Femur (tissue), 1 donor: ENCODE measurements around the gene ATPAF1.

Source experiments
- DNase-seq: peaks from one replicate; pipeline ENCODE4 v3.0.0-alpha.2; 2017

The ATPAF1 gene

DNA sequence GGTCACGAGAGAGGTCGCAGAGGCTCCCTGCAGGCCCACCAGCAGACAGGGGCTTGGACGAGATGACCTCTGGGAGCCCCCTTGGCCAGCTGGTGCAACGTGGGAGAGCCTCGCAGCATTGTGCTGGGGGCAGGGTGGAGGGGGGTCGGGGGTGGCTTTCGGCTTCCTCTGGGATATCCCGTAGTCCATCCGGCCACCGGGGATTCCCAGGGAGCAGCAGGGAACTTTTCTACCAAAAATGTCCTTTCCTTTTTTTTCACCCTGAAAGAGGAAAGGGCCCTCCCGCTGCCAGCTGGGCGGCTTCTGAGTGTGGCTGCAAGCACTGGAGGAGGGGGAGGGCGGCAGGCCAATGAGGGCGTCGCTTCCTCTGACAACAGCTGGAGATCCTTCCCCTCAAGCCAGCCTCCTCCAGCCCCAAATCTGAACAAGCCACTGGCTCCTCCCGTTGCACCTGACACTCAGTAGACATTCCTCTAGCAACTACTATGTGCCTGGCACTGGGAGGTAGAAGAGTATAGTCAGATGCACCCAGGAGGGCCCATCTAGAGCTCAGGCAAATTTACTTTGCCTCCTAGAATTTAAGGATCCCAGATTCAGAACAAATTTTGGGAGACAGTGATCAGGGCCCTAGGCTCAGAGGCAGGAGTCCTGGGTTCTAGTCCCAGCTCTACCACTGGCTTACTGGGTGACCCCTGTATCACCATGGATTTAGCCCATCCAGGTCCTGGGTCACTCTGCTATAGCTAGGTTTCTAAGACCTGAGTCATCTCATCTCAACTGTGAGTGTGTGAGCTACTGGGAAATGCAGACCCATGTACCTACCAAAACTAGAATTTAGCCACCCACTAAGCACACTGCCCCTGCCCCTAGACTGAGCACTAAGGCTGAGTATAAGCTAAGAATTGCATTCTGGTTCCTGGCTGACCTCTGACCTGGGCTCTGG, 54.2 kb downstream of the ATPAF1 start:
- DNase-seq: peak; percentile 94

DNA sequence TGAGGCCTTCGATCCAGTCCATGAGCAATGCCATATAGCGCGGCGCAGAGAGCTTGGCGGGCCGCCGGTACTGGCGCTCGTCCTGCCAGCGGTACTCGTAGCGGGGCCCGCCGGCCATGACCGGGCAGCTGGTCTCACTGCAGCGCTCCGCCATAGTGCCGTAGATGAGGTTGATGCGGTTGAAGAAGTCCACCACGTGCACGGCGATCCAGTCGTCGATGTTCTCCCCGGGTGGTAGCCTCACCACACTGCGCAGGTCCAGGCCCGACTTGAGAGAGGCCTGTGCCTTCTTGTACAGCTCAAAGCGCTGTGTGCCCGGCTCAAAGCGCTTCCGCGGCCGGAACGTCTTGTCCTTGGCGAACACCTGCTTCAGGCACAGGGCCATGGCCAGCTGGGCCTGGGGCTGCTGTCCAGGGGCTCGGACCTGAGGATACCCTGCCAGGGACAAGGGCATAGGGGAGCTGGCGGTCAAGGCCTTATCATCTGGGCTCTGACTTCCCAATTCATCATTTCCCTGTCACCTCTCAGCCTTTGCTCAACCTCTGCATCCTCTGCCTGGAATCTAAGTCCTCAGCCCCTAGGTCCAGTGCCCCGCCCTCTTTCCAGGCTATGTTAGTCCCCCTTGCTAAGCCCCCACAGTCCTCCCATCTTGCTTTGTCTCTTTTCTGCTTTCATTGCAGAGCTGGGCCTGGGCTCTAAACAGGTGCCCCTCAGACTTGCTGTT, 55.1 kb downstream of the ATPAF1 start:
- DNase-seq: no peak

DNA sequence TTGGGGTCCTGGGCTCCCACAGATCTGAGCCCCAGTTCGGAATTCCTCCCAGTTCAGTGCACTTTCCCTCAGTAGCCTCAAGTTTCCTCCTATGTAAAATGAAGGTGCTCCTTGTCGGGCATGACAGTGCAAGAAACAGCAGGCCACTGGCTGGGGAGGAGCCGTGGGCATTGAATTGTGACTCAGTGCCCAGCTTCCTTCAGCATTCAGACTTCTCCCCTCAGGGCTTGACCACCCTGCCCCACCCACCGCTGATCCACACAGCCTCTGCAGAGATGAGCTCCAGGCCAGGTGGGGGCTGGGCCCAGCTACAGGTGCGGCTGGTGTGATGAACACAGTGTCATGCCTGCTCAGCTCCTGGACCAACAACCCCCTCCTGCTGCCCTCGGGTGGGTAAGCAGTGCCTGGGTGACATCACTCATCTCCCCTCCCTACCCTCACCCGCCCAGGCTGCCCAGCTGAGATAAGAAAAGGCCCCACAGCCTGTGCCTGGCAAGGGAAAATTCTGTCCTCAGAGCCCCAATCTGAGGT, 56.4 kb downstream of the ATPAF1 start:
- no peak for DNase-seq

DNA sequence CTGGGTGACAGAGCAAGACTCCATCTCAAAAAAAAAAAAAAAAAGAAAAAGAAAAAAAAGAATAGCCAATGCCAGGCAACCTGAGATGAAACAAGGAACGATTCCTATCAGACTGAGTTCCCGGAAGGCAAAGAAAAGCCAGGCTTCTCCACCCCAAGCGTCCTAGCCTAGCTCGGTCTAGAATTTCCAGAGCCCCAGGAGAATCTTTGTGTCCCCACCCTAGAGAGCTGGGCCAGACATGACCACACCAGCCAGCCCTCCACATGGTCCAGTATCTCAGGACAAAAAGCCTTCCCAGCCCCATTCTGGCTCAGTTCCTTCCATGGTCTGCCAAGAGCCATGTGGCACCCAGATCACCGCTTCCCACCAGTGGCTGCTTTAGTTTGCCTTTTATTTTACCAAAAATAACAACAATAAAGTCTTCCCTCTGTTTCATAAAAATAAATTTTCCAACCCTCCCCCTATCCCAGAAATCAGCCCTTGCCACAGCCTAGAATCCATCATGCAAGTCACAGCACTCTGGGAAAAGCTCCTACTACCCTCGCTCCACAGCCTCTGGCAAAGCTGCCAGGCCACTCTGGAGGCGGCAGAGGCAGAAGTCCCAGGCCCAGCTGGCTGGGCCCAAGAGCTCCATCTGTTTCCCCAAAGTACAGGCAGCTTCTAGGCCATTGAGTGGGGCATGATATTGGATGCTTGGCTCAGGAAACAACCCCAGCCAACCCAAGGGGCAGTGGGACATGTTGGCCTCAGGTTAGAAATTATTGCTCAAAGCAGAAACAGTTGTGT, 60.6 kb downstream of the ATPAF1 start:
- no peak for DNase-seq

DNA sequence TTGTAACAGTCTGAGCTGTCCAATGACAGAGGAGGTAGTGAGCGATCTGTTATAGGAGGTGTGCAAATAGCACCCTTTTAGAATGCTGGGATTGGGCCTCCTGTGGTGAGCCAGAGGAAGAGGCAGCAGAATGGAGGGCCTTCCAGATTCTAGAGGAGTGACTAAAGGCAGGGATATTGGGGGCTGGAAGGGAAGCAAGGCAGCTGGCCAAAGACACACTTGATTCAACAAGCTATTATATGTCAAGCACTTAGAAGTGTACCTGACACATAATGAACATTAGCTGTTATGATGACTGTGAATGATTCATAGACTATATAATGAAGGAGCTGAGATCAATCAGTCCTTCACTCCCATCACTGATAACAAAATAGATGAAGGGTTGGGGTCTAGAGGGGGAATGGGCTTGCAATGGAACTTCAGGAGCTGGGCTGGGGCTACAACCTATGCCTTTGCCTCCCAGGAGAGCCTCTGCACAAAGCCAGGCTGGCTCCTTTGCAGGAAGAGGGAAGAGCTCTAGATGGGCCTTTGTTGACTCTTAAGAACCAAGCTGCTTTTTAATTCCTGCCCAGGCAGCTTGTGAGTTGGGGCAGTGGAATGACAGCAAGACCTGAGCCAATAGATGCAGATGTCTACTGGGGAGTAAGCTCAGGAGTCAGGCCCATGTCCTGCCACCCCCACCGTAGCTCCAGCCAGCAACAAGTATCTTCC, 61.8 kb downstream of the ATPAF1 start:
- no peak for DNase-seq

DNA sequence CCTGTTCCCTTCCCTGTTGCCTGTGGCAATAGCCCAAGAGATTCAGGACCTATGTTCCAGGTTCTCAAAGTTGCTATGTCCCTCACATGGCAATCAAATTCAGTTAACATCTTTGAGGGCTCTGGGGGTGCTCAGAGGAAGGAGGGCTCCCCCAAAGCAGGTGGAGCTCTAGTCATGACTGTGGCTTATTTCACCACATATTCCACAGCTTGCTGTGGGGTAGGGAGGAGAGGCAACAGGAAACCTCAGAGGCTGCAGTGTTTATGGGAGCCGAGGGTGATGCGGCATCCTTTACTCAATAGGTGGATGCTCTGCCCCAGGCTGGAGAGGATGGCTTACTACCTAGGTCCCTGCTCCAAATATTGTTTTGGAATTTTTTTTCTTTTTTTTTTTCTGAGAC, 62.9 kb downstream of the ATPAF1 start:
- DNase-seq: no peak

DNA sequence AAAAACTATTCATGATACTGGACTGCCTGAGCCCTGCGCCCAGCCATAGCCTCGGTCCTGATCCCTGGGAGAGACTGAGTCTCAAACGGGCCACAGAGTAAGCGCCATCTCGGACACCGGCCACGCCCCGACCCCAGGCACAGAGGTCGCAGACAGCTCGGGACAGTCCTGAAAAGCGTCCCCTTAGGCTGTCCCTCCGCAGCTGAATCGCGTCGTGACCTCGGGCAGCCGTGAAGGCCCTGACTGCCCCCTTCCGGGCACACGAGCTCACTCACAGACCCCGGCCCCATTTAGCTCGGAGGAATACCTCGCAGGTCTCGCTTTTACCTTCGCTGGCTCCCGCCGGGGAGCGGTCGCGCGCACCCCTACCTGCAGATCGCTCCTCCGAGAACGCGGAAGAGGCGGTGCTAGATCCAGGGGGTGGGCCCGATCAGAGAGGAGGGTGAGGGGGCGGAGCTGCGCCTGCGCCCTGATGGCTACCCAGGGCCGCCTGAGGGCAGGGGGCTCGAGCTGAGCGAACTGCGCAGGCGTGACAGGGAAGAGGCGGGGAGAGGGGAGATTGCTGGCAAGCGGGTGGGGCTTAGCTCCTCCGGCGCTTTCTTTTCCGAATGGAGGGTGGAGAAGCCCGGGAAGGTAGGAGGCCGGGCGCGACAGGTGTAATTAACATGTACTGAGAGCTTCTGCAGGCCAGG, 64.2 kb downstream of the ATPAF1 start, which contains the start of gene MKNK1:
Gene MKNK1 (minus strand): TSS at position 411 of the 692 bp plus-strand sequence. CDS start 20,941 bp downstream, outside the sequence.
- DNase-seq: peak; percentile 98

DNA sequence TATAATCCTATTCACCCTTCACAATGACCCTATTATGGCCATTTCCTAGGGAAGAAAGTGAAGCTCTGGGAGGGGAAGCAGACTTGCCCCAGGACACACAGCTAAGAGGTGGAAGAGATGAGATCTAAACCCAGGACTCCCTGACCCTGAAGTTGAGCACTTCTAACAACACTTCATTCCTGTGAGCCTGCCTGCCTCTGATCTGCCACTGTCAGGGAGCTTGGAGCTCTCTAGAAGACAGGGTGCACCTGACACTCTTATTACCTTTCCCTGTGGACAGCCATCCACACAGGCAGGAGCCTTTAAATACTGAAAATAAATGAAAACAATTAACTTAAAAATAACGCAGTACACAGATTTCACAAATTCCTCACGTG, 64.7 kb downstream of the ATPAF1 start:
- DNase-seq: no peak

DNA sequence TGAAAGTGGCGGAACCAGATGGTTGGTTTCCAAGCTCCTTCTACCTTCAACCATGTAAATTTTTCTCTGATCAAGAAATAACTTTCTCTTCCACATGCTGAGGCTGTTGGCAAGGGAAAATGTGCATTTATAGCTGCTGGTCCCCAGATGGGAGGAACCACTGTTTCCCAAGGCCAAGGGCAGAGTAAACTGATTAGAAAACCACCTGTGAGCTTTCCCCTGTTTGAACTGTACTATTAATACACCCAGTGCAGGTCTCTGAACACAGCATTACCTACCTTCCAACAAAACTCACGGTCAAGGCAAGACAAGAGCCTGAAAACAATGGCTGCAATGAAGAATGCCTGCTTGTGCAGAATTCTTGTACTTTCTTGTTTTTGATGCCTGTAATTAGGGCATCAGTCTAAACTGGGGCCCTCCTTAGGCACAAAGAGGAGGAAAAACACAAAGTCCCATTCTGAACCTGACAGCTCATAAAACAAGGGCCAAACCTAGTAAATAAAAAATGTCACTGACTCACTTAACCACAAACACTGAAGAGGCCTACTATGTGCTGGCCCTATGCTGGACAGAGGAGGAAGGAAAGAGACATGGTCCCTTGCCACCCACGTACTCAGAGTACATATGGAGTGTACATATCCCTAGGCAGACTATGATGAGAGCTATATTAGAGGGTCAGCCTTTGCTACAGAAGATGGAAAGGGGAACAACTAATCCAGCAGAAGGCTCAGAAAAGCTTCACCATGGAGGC, 66.7 kb downstream of the ATPAF1 start:
- no peak for DNase-seq

DNA sequence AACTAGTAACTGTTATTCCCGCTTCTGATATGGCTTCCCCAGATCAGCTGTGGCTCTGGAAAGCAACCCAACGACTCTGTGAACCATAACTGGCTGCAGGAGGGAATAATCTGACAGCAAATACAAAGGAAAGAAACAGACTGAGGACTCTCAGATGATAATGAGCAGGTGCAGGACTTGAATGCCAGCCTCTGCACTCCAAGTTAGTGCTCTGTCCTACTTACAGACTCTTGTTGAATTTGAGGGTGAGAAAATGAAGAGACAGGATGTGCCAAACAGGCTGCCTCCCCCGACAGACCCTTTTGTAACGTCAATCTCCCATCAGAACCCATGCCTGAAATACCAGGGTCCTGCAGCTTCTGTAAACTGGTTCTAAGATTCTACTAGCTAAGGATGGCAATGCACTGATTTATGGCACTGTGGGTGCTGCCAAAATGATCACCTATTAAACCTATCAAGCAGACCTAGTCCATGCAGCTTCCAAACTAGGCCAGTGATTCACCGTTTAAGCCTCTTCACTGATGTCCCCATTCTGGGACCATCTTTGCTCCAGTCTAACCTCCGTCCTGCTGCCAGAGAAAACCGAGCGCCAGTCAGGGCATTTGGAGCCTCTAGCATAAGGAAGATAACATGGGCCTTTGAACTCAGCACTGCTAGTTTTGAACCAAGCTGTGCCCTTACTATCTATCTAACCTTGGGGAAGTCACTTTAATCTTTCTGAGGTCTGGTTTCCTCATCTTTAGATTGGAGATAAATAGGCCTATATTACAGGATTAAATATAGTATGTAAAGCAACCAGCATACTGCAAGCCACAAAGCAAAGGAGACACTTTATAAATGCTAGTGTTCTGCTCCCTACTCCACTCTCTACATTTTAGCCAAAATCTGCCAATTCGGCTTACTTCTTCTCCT, 68.8 kb downstream of the ATPAF1 start:
- no peak for DNase-seq

DNA sequence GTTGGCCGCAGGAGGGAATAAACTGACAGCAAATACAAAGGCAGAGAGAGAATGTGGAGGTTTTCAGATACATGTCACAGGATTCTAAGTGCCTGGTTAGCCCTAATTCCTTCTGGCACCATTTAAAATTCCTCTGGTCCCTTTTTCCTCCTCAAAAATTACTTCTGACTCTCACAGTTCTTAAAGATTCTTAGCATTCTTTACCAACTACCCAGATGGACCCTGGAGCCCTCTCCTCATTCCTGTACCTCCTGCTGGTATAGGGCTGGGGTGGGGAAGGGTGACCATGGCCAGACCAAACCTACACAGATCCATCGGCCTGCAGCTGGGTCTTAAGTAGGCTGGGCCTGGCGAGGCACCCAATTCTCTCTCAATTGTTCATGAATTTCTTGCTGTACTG, 71.3 kb downstream of the ATPAF1 start:
- no peak for DNase-seq

DNA sequence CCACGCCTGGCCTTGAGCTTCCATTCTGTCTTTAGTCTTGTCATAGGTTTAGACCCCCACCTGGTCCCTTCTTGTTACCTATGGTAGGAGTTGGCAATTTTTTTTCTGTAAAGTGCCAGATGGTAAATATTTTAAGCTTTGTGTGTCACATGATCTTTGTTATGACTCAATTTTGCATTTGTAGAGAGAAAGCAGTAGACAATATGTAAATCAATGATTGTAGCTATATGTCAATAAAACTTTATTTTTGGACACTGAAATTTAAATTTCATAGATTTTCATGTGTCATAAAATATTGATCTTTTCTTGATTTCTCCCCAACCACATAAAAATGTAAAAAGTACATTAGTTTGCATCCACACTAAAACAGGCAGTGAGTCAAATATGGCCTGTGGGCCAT, 72.1 kb downstream of the ATPAF1 start:
- no peak for DNase-seq

DNA sequence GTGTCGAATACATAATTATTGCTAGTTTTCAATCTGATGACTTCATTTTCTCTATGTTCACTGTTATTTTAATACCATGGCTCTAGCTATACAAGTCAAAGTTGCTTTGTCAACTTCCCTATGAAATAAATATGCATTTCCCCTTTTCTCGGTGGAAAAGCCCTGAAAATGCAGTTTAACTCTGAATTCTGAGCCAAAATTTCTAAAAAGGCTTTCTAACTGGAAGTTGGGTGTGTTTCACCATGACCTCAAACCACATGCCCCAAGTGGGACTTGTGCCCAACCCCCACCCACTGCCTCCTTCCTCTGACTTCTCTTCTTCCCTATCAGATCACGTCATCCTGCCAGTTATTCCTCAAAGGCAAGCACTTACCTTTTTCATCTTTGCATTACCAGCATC, 73.0 kb downstream of the ATPAF1 start:
- peak; percentile 80 for DNase-seq

DNA sequence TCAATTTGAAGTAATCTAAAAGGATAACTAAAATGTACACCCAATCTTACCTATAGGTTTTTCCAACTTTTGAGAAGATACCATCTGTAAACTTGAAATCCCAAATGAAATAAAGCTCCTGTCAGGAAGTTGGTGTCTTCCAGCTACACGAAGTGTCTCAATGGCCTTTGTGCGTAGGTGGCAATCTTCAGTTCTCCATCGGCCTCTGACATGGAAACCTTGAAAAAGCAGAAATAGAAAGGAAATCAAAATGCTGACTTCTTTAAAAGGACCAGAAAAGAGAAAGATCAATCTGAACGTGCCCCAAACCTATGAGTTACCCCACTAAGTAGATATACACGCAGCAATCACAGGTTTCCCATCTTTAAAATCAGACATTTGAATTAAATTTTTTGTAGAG, 74.1 kb downstream of the ATPAF1 start:
- DNase-seq: no peak

DNA sequence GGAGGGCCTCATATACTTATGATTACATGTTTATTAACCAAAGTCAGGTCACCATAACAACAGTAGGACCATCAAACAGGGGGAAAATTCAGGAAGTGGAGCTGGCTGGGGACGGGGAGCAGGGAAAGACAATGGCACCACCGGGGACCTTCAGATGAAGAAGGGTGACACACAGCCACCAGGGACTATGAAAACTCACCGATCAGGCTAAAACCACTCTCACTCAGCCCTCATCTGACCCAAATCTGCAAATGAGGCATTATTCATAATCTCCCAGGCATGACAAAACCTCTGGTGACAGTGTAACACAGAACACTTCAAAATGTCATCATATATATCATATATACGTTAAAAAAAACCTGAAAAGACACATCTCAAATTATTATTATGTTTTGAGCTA, 75.3 kb downstream of the ATPAF1 start:
- no peak for DNase-seq

DNA sequence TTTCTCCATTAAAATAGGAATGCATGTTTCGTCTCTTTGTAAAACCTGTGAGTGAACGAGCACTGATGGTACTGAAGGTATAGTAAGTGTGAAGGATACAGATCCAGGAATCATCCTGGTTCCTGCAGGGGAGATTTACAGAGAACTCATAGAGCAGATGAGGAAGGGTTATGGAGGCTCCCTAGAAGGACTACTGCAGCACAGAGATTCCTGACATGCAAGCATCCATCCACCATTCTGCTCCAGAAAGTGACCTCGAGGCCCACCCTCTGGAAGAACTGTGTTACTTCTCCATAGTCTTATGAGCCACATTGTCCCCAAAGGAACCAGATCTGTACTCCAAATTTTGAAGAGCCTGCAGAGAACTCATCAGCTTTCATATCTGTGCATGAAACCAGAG, 78.6 kb downstream of the ATPAF1 start:
- no peak for DNase-seq

DNA sequence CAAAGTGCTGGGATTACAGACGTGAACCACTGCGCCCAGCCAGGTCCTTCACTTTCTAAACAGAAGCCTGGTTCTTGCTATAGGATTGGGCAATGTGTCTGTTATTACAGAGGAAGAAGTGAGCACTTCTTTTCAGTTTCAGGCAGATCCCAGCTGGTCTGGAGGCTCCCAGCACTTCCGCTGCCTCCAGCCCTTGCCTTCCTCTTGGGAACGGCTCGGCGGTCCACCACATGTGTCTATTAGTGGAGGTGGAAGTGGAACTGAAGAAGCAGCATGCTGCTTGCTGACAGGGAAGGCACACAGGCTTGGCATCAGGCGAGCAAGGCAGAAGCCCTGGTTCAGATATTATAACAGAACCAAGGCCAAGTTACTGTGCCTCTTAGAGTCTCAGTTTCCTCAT, 81.1 kb downstream of the ATPAF1 start:
- DNase-seq: peak; percentile 53

DNA sequence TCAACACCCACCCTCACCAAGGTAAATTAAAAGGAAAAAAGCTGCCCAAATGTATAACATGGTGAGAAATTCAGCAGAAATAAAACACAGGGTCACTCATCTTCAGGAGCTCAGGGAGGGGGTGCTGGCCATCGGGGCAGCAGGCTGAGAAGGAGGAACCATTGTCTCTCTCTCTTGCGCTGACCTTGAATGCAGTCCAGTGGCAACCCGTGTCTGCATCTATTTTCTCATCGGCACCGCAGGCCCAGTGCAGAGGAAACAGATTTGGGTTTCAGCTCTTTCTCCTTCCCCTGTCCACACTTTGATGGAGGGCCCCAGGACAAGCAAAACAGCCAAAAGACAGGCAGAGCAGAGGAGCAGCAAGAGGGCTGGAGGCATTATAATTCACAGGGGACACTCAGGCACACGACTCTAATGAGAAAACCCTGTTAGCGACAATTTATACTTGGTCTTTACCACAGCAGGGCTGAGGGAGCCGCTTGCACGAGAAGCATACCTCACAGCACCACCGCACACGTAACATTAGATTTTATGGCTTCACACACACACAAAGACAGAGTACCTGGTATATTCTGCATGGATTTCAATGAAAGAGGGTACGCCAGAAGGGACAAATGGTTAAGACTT, 82.7 kb downstream of the ATPAF1 start:
- DNase-seq: no peak

DNA sequence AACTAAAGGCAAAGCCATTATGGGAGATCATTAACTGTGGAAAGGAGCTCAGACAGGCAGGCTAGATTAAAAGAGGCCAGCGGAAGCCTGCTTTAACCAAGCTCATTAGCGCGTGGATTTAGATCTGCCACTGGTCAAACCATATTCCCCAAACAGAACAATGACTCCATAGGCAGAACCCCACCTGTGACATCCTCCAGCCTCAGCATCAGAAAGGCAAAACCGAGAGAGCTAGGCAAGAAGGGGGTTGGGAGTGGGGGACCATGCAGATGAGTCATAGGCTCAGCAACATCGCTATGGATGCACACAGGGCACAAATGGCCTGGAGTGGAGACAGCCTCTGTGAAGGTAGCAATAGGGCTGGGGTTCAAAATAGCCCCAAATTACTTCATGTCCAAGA, 84.7 kb downstream of the ATPAF1 start:
- DNase-seq: no peak
